GM18519 (cell line): ENCODE data around the gene TMEM244.
"Not testable (repeated sequence)": the region's sequence is repeated elsewhere in the genome, so short reads cannot be mapped to it uniquely, and the experiment has no call there.

Experiments used
- ATAC-seq: cut with Tn5 transposase; IDR thresholded peaks from one replicate; pipeline ENCODE4 v1.9.1; 2021; ENCODE audit warnings: mild to moderate bottlenecking, moderate library complexity; ENCODE audit not compliant: unreplicated experiment, low FRiP score

TMEM244 gene

GRCh38 chr6:129818251-129818650, 42.9 kb downstream of the TMEM244 start:
- ATAC-seq = no peak

DNA sequence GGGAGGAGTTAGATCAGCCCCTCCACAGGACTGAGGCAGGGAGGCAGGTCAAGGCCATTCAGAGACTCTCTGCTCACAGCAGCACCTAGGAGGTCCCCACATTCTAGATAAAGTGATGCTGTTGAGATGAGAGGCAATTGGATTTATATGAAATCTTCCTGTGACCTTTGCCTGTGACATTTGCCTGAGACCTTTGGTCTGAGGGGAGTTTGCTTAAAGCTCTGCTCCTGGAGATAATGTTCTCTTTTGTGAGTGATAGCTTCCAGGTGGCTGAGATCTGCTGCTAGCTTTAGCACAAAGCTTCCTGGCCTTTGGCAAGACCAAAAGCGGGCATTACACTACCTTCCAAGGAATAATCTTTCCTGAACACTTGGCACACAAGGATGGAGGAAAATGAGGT, 43.3 kb downstream of the TMEM244 start:
- no peak for ATAC-seq

DNA sequence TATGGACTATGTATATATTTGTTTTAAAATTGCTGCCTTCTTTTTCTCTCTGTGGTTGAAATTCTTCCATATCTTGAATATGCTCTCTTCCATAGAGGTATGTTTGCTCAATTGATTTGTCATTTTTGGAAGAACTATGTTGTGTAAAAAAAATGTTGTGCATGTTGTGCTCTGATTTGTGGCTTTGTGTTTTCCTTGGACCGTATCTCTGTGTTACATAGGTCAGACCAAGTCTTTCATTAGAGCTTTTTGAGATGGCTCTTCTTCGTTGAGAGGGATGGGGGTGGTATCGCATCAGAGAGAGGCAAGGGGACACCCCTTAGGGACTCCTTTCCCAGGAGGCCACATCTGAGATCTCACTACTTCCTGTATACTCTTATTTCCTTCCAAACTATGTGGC, 43.8 kb downstream of the TMEM244 start:
- no peak for ATAC-seq

GRCh38 chr6:129812145-129812777, 48.9 kb downstream of the TMEM244 start:
- no peak for ATAC-seq

DNA sequence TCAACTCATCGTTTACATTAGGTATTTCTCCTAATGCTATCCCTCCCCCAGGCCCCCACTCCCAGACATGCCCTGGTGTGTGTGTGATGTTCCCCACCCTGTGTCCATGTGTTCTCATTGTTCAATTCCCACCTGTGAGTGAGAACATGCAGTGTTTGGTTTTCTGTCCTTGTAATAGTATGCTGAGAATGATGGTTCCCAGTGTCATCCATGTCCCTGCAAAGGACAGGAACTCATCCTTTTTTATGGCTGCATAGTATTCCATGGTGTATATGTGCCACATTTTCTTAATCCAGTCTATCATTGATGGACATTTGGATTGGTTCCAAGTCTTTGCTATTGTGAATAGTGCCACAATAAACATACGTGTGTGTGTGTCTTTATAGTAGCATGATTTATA, 54.0 kb downstream of the TMEM244 start:
- not testable (repeated sequence) for ATAC-seq

GRCh38 chr6:129802920-129803319, 58.2 kb downstream of the TMEM244 start:
- not testable (repeated sequence) for ATAC-seq

DNA sequence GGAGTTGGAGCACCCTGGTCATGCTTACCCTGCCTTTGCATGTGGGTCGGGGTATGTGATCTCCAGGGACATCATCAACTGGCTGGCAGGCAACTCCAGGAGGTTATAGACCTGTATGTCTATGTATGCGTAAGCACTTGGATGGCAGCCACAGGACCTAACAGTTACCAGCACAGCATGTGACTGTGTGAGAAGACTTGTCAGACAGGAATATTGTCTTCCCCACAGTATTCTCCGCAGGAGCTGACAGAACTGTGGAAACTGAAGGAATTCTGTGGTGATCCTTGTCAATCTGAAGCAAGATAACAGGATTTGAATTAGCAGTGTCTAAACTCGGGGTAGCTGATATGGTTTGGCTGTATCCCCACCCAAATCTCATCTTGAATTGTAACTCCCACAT, 59.2 kb downstream of the TMEM244 start:
- ATAC-seq = no peak

DNA sequence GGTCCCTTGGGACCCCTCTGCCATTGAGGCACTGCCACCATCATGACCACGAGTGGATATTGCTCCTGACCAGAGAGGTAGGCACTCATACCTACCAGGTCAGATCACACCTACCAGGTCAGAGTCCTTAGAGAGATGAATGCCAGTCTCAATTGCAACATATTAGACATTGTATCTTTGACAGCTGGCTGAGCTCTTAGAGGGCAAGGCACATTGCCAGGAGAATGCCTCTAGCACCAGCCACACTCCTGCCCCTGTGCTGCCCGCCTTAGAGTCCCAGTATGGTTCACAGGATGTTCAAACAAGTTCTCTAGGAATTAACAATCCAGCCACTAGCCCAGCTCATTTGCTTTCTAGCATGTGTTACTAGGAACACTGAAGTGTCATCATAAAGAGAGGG, 65.9 kb downstream of the TMEM244 start:
- no peak for ATAC-seq

GRCh38 chr6:129793447-129793846, 67.7 kb downstream of the TMEM244 start:
- no peak for ATAC-seq

DNA sequence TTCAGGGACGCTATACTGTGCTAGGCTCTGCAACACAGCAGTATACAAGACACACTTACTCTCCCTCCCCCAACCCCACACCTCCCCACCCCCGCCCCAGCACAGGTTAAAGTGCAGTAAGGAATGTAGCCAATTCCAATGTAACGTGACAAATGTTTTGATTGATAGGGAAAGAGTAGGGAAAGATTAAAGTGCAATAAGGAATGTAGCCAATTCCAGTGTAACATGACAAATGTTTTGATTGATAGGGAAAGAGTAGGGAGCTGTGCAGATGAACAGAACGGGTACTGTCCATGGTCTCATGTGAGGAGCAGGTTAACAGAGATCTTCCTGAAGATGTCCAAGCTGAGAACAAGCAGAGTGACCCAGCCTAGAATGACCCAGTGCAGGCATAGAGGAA, 69.1 kb downstream of the TMEM244 start:
- no peak for ATAC-seq

DNA sequence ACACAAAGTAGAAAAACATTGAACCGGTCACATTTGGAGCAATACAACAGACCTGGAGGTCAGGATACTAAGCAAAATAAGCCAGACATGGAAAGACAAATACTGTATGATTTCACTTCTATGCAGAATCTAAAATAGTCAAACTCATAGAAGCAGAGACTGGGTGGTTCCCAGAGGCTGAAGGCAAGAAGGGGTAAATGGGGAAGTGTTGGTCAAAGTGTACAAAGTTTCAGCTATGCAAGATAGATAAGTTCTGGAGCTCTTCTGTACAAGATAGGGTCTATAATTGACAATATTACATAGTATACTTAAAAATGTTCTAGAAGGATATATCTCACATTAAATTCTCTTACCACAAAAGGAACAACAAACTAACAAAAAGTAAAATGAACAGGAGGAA, 70.3 kb downstream of the TMEM244 start:
- ATAC-seq = no peak

GRCh38 chr6:129789974-129790373, 71.1 kb downstream of the TMEM244 start:
- no peak for ATAC-seq

GRCh38 chr6:129787816-129788215, 73.3 kb downstream of the TMEM244 start:
- no peak for ATAC-seq

GRCh38 chr6:129786548-129786947, 74.6 kb downstream of the TMEM244 start:
- ATAC-seq = no peak

GRCh38 chr6:129785756-129786135, 75.4 kb downstream of the TMEM244 start:
- no peak for ATAC-seq

DNA sequence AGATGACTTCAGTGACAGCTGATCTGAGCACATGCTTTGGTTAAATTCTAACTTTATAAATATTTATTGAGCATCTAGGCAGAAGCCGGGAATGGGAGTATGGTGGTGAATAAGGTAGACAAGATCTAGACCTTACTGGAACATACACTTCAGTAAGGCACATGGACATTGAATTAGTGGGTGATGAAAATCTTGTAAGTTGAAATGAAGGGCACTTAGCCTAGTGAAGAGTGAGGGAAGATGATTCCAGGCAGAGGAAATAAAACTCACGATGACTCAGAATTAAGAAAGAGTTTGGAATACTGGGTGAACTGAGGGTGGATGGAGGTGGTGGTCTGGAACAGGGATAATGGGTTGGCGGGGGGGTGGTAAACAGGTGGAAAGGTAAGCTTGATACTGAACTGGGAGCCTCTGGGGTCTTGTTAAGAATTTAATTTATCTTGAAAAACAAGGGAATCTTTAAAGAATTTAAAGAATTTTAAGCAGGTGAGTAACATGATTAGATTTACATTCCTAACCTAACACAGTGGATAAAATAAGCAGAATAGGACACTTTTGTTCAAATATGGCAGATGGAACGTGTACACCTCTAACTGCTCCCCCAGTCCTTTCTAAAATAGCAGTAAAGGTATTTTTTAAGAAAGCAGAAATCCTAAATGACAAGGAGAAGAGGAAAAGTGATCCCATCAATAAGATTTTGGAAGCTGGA, 75.9 kb downstream of the TMEM244 start:
- ATAC-seq = no peak
